ENCODE measurements around the gene VRTN. TPM values are rescaled to one million over a fixed set of nuclear protein-coding genes. Genes with fewer than 3 reads are reported as not detected.
"Not testable (repeated sequence)": the region's sequence is repeated elsewhere in the genome, so short reads cannot be mapped to it uniquely, and the experiment has no call there.

The VRTN gene
- total and polyA plus RNA-seq, 12 donors: 0.11 to 0.23 TPM; not detected in 10

- Histone ChIP-seq H3K27ac (no peak overlapping the region), H3K4me1 (replicated peaks in 1 of 2) (no peaks in the 10 kb centered on the region), H3K4me3 (no peak overlapping the region), H3K36me3 (replicated peaks in 1 of 2) (no peaks in the 10 kb centered on the region), H3K9me3 (replicated peaks in 1 of 3) (no peaks in the 10 kb centered on the region), H3K27me3 (no peaks in the 10 kb centered on the region)
- no peak for DNase-seq
- TF ChIP-seq POLR2A (IDR thresholded peaks at IDR 0.05): no peak
- TF ChIP-seq CTCF (IDR thresholded peaks at IDR 0.05): no peak
- intact Hi-C loops (cut with DNase I): no loop called here
- WGBS, 4 donors: 55 to 73% (median 65%) methylated on average over 27 to 38 of the region's 38 CpGs
These were observed 29.9 kb downstream of the VRTN start for GRCh38 chr14:74377976-74378690.

- DNase-seq: no peak
- Histone ChIP-seq H3K27ac (no peak overlapping the region), H3K27me3 (no peaks in the 10 kb centered on the region), H3K4me1 (replicated peaks in 1 of 2) (no peaks in the 10 kb centered on the region), H3K9me3 (replicated peaks in 1 of 3) (no peaks in the 10 kb centered on the region), H3K36me3 (replicated peaks in 1 of 2) (no peaks in the 10 kb centered on the region), H3K4me3 (no peak overlapping the region)
- 84 to 91% (median 88%) methylated on average over 9 of the region's 9 CpGs for WGBS, 4 donors
- intact Hi-C loops (cut with DNase I): no loop called here
- TF ChIP-seq POLR2A (IDR thresholded peaks at IDR 0.05) (no peak), CTCF (IDR thresholded peaks at IDR 0.05) (no peak)
These were observed 31.9 kb downstream of the VRTN start for GRCh38 chr14:74380172-74380571.

GRCh38 chr14:74380845-74381244 lies 32.6 kb downstream of the VRTN start:
- Histone ChIP-seq H3K9me3 (replicated peaks in 1 of 3) (no peaks in the 10 kb centered on the region), H3K4me3 (no peak overlapping the region), H3K36me3 (replicated peaks in 1 of 2) (no peaks in the 10 kb centered on the region), H3K4me1 (replicated peaks in 1 of 2) (no peaks in the 10 kb centered on the region), H3K27ac (no peak overlapping the region), H3K27me3 (no peaks in the 10 kb centered on the region)
- 81 to 91% (median 88%) methylated on average over 13 of the region's 13 CpGs for WGBS, 4 donors
- no peak for TF ChIP-seq CTCF (IDR thresholded peaks at IDR 0.05)
- TF ChIP-seq POLR2A (IDR thresholded peaks at IDR 0.05): no peak
- intact Hi-C loops (cut with DNase I): no loop called here
- no peak for DNase-seq

GRCh38 chr14:74381571-74381970 lies 33.3 kb downstream of the VRTN start:
- H3K4me1 ChIP-seq (replicated peaks in 1 of 2); H3K27ac ChIP-seq; H3K27me3 ChIP-seq; intact Hi-C loops (cut with DNase I); H3K4me3 ChIP-seq; H3K9me3 ChIP-seq (replicated peaks in 1 of 3); H3K36me3 ChIP-seq (replicated peaks in 1 of 2); DNase-seq: not testable (repeated sequence)
- WGBS, 4 donors: 83 to 87% (median 85%) methylated on average over 6 to 10 of the region's 10 CpGs

GRCh38 chr14:74382231-74382630 lies 34.0 kb downstream of the VRTN start:
- H3K9me3 ChIP-seq (replicated peaks in 1 of 3): no peaks in the 10 kb centered on the region
- no peak overlapping the region for H3K27ac ChIP-seq
- DNase-seq: no peak
- intact Hi-C loops (cut with DNase I): no loop called here
- H3K27me3 ChIP-seq: no peaks in the 10 kb centered on the region
- H3K4me3 ChIP-seq: no peak overlapping the region
- TF ChIP-seq CTCF (IDR thresholded peaks at IDR 0.05) (no peak), POLR2A (IDR thresholded peaks at IDR 0.05) (no peak)
- 83 to 93% (median 89%) methylated on average over 4 of the region's 4 CpGs for WGBS, 4 donors
- no peaks in the 10 kb centered on the region for H3K4me1 ChIP-seq (replicated peaks in 1 of 2)
- no peaks in the 10 kb centered on the region for H3K36me3 ChIP-seq (replicated peaks in 1 of 2)
